Lung (tissue), 12 donors: ENCODE data around the gene TBRG1. TPM values are rescaled to one million over a fixed set of nuclear protein-coding genes. Genes with fewer than 3 reads are reported as not detected.

ENCODE experiments used
- ATAC-seq: fragments of 200-7000 bp; cut with Tn5 transposase; one replicate; pipeline ENCODE4 v1.9.1; 2020; ENCODE audit warnings: moderate number of reproducible peaks; ENCODE audit not compliant: insufficient read depth, low FRiP score
- DNase-seq, 3 donors: peaks; one replicate each; pipeline ENCODE4 v3.0.0-alpha.2; 2013 to 2017
- H3K27ac ChIP-seq, 2 donors: one replicate each; pipeline ENCODE4 v1.5.1; 2013; ENCODE audit warnings: mild to moderate bottlenecking in 2 of 2, moderate library complexity in 2 of 2, control low read depth in 1 of 2, inconsistent platforms in 1 of 2, low read depth in 1 of 2, low read length in 1 of 2
- H3K27me3 ChIP-seq, 3 donors: one replicate each; pipeline ENCODE4 v1.5.1; 2013; ENCODE audit warnings: low read length in 2 of 3; ENCODE audit not compliant: control insufficient read depth in 3 of 3, insufficient read depth in 3 of 3
- H3K36me3 ChIP-seq, 4 donors: one replicate each; pipeline ENCODE4 v1.5.1; 2013; ENCODE audit warnings: low read length in 4 of 4, mild to moderate bottlenecking in 1 of 4, moderate library complexity in 1 of 4; ENCODE audit not compliant: control insufficient read depth in 4 of 4, insufficient read depth in 4 of 4
- H3K4me1 ChIP-seq, 5 donors: one replicate each; pipeline ENCODE4 v1.5.1; 2013; ENCODE audit warnings: low read length in 5 of 5, mild to moderate bottlenecking in 2 of 5, moderate library complexity in 1 of 5; ENCODE audit not compliant: control insufficient read depth in 5 of 5, insufficient read depth in 5 of 5
- H3K4me3 ChIP-seq: one replicate; pipeline ENCODE4 v1.5.1; 2013; ENCODE audit warnings: mild to moderate bottlenecking, control low read depth, moderate library complexity
- H3K9ac ChIP-seq, 2 donors: one replicate each; pipeline ENCODE4 v1.5.1; 2013; ENCODE audit warnings: low read length in 2 of 2, control low read depth in 1 of 2; ENCODE audit not compliant: insufficient read depth in 1 of 2
- H3K9me3 ChIP-seq, 4 donors: one replicate each; pipeline ENCODE4 v1.5.1; 2013; ENCODE audit warnings: low read length in 3 of 4, mild to moderate bottlenecking in 1 of 4, moderate library complexity in 1 of 4; ENCODE audit not compliant: control insufficient read depth in 4 of 4, insufficient read depth in 3 of 4
- WGBS, 2 donors: extraction: QIAGEN DNeasy Blood & Tissue Kit; methylation state at CpG; one replicate each; pipeline ENCODE4 v1.1.7; 2013; 5-methylcytosine and 5-hydroxymethylcytosine counted together
- polyA plus RNA-seq, 2 donors: library from polyadenylated mRNA; stranded (reverse); fragments of 200-250 nt; gene quantifications; one replicate each; pipeline ENCODE4 v1.2.1, GENCODE V29; 2013
- total RNA-seq, 2 donors: library from RNA; depleted of rRNA in 1 of 2; stranded (reverse); fragments of >200 nt in 1 of 2; gene quantifications; one replicate each; pipeline ENCODE4 v1.2.1, GENCODE V29; 2014 to 2021
- TF ChIP-seq, protein P1 (sequence below): IDR thresholded peaks from 2 replicates; pipeline ENCODE4 v1.5.1; 2012; ENCODE audit warnings: mild to moderate bottlenecking; ENCODE audit errors: control extremely low read depth, extremely low read depth
- donor health status: control.
- donor health status: control.
- donor health status: Bipolar disorder and iron deficiency.
- donor health status: healthy.
- donor health status: DM: yes; HTN: yes; CAD: no.

Gene TBRG1
- total and polyA plus RNA-seq, 4 donors = 31.3 to 47.0 (median 37.6) TPM

- H3K4me1 ChIP-seq = peaks cover 0 to 3% (median 0%) of the 10 kb centered on the region in 5 donors
- ATAC-seq (no peak), DNase-seq (peak; percentile 16 to 50 (median 26))
- H3K27ac ChIP-seq = peak overlapping the region in 1 of 2 donors; percentile 20
- 56 to 82% methylated on average over 4 of the region's 4 CpGs for WGBS, 2 donors
- no peaks in the 10 kb centered on the region for H3K27me3 ChIP-seq
- TF ChIP-seq, protein P1, sequence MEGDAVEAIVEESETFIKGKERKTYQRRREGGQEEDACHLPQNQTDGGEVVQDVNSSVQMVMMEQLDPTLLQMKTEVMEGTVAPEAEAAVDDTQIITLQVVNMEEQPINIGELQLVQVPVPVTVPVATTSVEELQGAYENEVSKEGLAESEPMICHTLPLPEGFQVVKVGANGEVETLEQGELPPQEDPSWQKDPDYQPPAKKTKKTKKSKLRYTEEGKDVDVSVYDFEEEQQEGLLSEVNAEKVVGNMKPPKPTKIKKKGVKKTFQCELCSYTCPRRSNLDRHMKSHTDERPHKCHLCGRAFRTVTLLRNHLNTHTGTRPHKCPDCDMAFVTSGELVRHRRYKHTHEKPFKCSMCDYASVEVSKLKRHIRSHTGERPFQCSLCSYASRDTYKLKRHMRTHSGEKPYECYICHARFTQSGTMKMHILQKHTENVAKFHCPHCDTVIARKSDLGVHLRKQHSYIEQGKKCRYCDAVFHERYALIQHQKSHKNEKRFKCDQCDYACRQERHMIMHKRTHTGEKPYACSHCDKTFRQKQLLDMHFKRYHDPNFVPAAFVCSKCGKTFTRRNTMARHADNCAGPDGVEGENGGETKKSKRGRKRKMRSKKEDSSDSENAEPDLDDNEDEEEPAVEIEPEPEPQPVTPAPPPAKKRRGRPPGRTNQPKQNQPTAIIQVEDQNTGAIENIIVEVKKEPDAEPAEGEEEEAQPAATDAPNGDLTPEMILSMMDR = no peak
- H3K9me3 ChIP-seq = no peaks in the 10 kb centered on the region
- no peaks in the 10 kb centered on the region for H3K36me3 ChIP-seq
- no peak overlapping the region for H3K9ac ChIP-seq
- no peak overlapping the region for H3K4me3 ChIP-seq
These were observed 37.8 kb upstream of the TBRG1 start for GRCh38 chr11:124584681-124585372.

DNA sequence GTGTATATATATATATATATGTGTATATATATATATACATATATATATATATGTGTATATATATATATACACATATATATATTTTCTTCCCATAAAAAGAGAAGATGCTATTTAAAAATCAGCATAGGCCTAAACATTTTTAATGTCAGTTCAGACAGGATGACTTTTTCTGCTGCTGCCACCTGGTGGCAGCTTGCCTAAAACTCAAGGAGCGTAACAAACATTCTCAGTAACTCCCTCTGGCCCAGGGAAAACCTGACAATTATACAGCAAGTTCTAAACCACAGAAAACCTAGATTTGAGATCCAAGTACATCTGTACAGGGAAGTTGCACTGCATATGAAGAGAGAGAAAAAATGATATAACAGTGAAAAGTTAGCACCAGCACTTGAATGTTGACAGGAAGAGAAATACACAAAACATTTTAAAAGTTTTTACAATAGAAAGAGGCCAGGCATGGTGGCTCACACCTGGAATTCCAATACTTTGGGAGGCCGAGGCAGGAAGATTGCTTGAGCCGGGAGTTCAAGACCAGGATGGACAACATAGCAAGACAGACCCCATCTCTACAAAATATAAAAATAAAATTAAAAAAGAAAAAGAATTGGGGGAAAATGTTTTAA lies 36.3 kb upstream of the TBRG1 start:
- Histone ChIP-seq H3K9ac (no peak overlapping the region), H3K9me3 (no peaks in the 10 kb centered on the region), H3K27me3 (no peaks in the 10 kb centered on the region), H3K4me3 (no peak overlapping the region), H3K27ac (no peak overlapping the region), H3K4me1 (peaks cover 0 to 3% (median 0%) of the 10 kb centered on the region in 5 donors), H3K36me3 (no peaks in the 10 kb centered on the region)
- 41 to 52% methylated on average over 3 of the region's 3 CpGs for WGBS, 2 donors
- ATAC-seq = no peak
- TF ChIP-seq, protein P1 = peak; percentile 50
- DNase-seq = peak; percentile 58 to 80 (median 65)

DNA sequence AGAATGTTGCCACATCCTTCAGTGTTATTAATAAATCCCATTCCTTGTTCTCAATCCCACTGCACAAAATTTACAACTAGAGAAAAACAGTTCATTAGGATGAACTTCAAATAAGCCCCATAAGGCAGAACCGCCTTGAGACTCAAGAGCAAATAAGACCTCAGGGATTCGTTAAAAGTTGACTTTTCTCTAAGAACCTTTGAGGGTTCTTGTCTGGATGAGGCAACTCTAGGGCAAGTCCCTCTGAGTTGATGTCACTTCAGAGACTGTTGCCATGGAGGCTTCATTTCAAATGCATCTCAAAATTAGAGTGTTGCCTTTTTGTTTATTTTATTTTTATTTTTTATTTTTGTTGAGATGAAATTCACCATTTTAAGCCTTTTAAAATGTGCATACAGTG lies 31.2 kb upstream of the TBRG1 start:
- no peak overlapping the region for H3K27ac ChIP-seq
- H3K9me3 ChIP-seq = no peaks in the 10 kb centered on the region
- H3K4me3 ChIP-seq = no peak overlapping the region
- DNase-seq = peak in 1 of 3 donors; percentile 15
- ATAC-seq = no peak
- no peaks in the 10 kb centered on the region for H3K27me3 ChIP-seq
- H3K9ac ChIP-seq = no peak overlapping the region
- no peaks in the 10 kb centered on the region for H3K4me1 ChIP-seq
- H3K36me3 ChIP-seq = no peaks in the 10 kb centered on the region
- TF ChIP-seq, protein P1 = no peak
- WGBS, 2 donors = 64 to 83% methylated on average over 2 of the region's 2 CpGs
